K562 (cell line): ENCODE data around the gene G6PC3. TPM values are rescaled to one million over a fixed set of nuclear protein-coding genes. Genes with fewer than 3 reads are reported as not detected.

Experiments used
- ATAC-seq: fragments of 200-7000 bp; cut with Tn5 transposase; 3 replicates; pipeline ENCODE4 v1.9.1; 2020; ENCODE audit warnings: moderate library complexity
- BruUV-seq: library from RNA; stranded (reverse); fragments of 400-500 nt; replicated peaks from 2 replicates; lab custom pipeline; 2021; lab: Mats Ljungman, UMichigan
- CTCF ChIA-PET: fragments of 300-600 bp; formaldehyde crosslinking; extraction: SDS; loops from one replicate; lab custom pipeline; 2021; ENCODE audit warnings: low intra/inter-chr PET ratio; lab: Yijun Ruan, JAX
- POLR2A ChIA-PET: fragments of 300-600, 350-650 bp; sonication (Branson Sonifier 250); formaldehyde crosslinking; extraction: SDS; loops from one replicate; lab custom pipeline; 2021; ENCODE audit warnings: antibody characterized with exemption, inconsistent platforms; lab: Yijun Ruan, JAX
- DNase-seq, 4 experiments: peaks; one replicate each; pipeline versions ENCODE4 v3.0.0 to v3.0.0-alpha.2; 2011 to 2018; ENCODE audit warnings: low spot score in 3 of 4, mixed read lengths in 3 of 4; ENCODE audit errors: extremely low read depth in 1 of 4
- FAIRE-seq: peaks from 2 replicates; lab custom pipeline; 2011; peaks lifted over from hg19 to GRCh38; lab: Jason Lieb, UNC
- H2AFZ ChIP-seq: 2 replicates; pipeline ENCODE4 v1.6.0; 2011; ENCODE audit warnings: low read depth, low read length, control low read depth, inconsistent platforms
- H3K27ac ChIP-seq: fragments of 200-600 bp; 3 replicates; pipeline ENCODE4 v1.8.0; 2011; ENCODE audit warnings: low read depth, mild to moderate bottlenecking, control low read depth, inconsistent platforms, low read length, moderate library complexity, mixed read lengths; ENCODE audit errors: extremely low read depth
- H3K27me3 ChIP-seq, 2 experiments: fragments of 300-600 bp in 1 of 2; 2 replicates in 1 of 2; 3 replicates in 1 of 2; pipeline versions ENCODE4 v1.6.0 to v1.8.0; 2011; ENCODE audit warnings: inconsistent platforms in 2 of 2, low read length in 2 of 2, mild to moderate bottlenecking in 1 of 2, mixed read lengths in 1 of 2, moderate library complexity in 1 of 2; ENCODE audit not compliant: control insufficient read depth in 2 of 2, insufficient read depth in 2 of 2
- H3K36me3 ChIP-seq: fragments of 300-600 bp; 3 replicates; pipeline ENCODE4 v1.8.0; 2011; ENCODE audit warnings: mild to moderate bottlenecking, low read length, inconsistent platforms; ENCODE audit not compliant: control insufficient read depth, insufficient read depth
- H3K4me1 ChIP-seq, 2 experiments: fragments of 200-600 bp in 1 of 2; replicated peaks in 1 of 2; 2 replicates in 1 of 2; 3 replicates in 1 of 2; pipeline versions ENCODE4 v1.5.1 to v1.8.0; 2011; ENCODE audit warnings: inconsistent platforms in 2 of 2, low read length in 2 of 2, mild to moderate bottlenecking in 1 of 2, mixed read lengths in 1 of 2, moderate library complexity in 1 of 2; ENCODE audit not compliant: control insufficient read depth in 2 of 2, insufficient read depth in 2 of 2
- H3K4me2 ChIP-seq: 2 replicates; pipeline ENCODE4 v1.6.1; 2011; ENCODE audit warnings: low read length, control low read depth, inconsistent platforms, mixed read lengths; ENCODE audit not compliant: insufficient read depth
- H3K4me3 ChIP-seq: fragments of 200-600 bp; sonication (generic), shearing (Covaris generic); 2 replicates; pipeline ENCODE4 v1.5.1; 2016; ENCODE audit warnings: control low read depth, inconsistent platforms
- H3K79me2 ChIP-seq: fragments of 200-600 bp; 3 replicates; pipeline ENCODE4 v1.8.0; 2011; ENCODE audit warnings: low read length, inconsistent platforms; ENCODE audit not compliant: control insufficient read depth, insufficient read depth
- H3K9ac ChIP-seq, 2 experiments: 2 replicates each; pipeline versions ENCODE4 v1.6.0 to v1.6.1; 2011; ENCODE audit warnings: low read depth in 2 of 2, low read length in 2 of 2, control low read depth in 1 of 2, inconsistent platforms in 1 of 2, mild to moderate bottlenecking in 1 of 2, mixed read lengths in 1 of 2; ENCODE audit not compliant: insufficient read depth in 1 of 2
- H3K9me1 ChIP-seq: one replicate; pipeline ENCODE4 v1.6.0; 2011; ENCODE audit warnings: inconsistent platforms, mild to moderate bottlenecking, low read length, moderate library complexity; ENCODE audit not compliant: control insufficient read depth, insufficient read depth
- H3K9me3 ChIP-seq: replicated peaks from 2 replicates; pipeline ENCODE4 v1.5.1; 2011; ENCODE audit warnings: low read depth, low read length, inconsistent platforms; ENCODE audit not compliant: control insufficient read depth, insufficient read depth
- H4K20me1 ChIP-seq: replicated peaks from 2 replicates; pipeline ENCODE4 v1.6.1; 2011; ENCODE audit warnings: low read length, inconsistent platforms, mixed read lengths; ENCODE audit not compliant: control insufficient read depth, insufficient read depth
- BRCA1 ChIP-seq, 2 experiments: fragments of 450-650 bp in 1 of 2; sonication (generic) in 1 of 2; formaldehyde crosslinking in 1 of 2; IDR thresholded peaks; 2 replicates each; pipeline versions ENCODE4 v1.5.0 to v1.6.1; 2017 to 2020; ENCODE audit warnings: mild to moderate bottlenecking in 1 of 2, missing genetic modification reagents in 1 of 2
- HNRNPUL1 ChIP-seq: fragments of 200-400 bp; formaldehyde crosslinking; IDR thresholded peaks from 2 replicates; pipeline ENCODE4 v1.6.1; 2017; ENCODE audit warnings: low read length
- KLF16 ChIP-seq: IDR thresholded peaks from 2 replicates; pipeline ENCODE4 v1.6.1; 2016; ENCODE audit warnings: antibody characterized with exemption
- NR3C1 ChIP-seq: sonication (generic); formaldehyde crosslinking; IDR thresholded peaks from 2 replicates; pipeline ENCODE4 v1.8.1; 2022; ENCODE audit warnings: missing genetic modification reagents
- RAD21 ChIP-seq, 2 experiments: fragments of 250-450 bp in 1 of 2; fragments of 450-650 bp in 1 of 2; sonication (Bioruptor Pico) in 1 of 2; formaldehyde crosslinking in 1 of 2; IDR thresholded peaks in 1 of 2; conservative IDR thresholded peaks in 1 of 2; 2 replicates each; pipeline versions ENCODE4 v1.4.0 to v1.8.0; 2020 to 2022; ENCODE audit warnings: mild to moderate bottlenecking in 2 of 2, moderate library complexity in 1 of 2
- SP2 ChIP-seq: IDR thresholded peaks from 2 replicates; pipeline ENCODE4 v1.6.1; 2011; ENCODE audit warnings: mild to moderate bottlenecking, low read depth, low read length, moderate library complexity; ENCODE audit not compliant: poor library complexity, severe bottlenecking; ENCODE audit errors: extremely low read depth
- XRCC5 ChIP-seq: fragments of 200-400 bp; formaldehyde crosslinking; IDR thresholded peaks from 2 replicates; pipeline ENCODE4 v1.6.1; 2017; ENCODE audit warnings: low read depth, mild to moderate bottlenecking, low read length
- ZBTB33 ChIP-seq: sonication (generic); formaldehyde crosslinking; IDR thresholded peaks from 2 replicates; pipeline ENCODE4 v1.8.1; 2023; ENCODE audit warnings: mild to moderate bottlenecking, missing genetic modification reagents
- ZBTB8A ChIP-seq: fragments of 450-650 bp; IDR thresholded peaks from 2 replicates; pipeline ENCODE4 v1.6.1; 2018; ENCODE audit warnings: mild to moderate bottlenecking, moderate library complexity; ENCODE audit not compliant: partially characterized antibody
- ZC3H4 ChIP-seq: sonication (generic); formaldehyde crosslinking; IDR thresholded peaks from 2 replicates; pipeline ENCODE4 v1.9.0; 2021; ENCODE audit warnings: missing genetic modification reagents, borderline replicate concordance
- ZC3H8 ChIP-seq: fragments of 450-650 bp; IDR thresholded peaks from 2 replicates; pipeline ENCODE4 v1.6.1; 2017
- ZNF133 ChIP-seq: fragments of 250-450 bp; sonication (Bioruptor Pico); IDR thresholded peaks from 2 replicates; pipeline ENCODE4 v1.4.0; 2020; ENCODE audit warnings: mild to moderate bottlenecking
- WGBS: fragments of 100-300 bp; shearing (Covaris generic); methylation state at CpG from one replicate; pipeline ENCODE4 v1.1.6; 2016; ENCODE audit warnings: low coverage, mixed read lengths; ENCODE audit not compliant: insufficient coverage; ENCODE audit errors: missing lambda C conversion rate; 5-methylcytosine and 5-hydroxymethylcytosine counted together
- in situ Hi-C: fragments of 300-500 bp; cut with MboI; formaldehyde crosslinking; loops from 4 replicates; pipeline ENCODE4 v1.15.0; 2018; ENCODE audit warnings: inconsistent platforms, mixed read lengths
- intact Hi-C: fragments of 100-400 bp; cut with micrococcal nuclease; formaldehyde crosslinking; loops from 2 replicates; pipeline ENCODE4 v1.14.2; 2022
- polyA plus RNA-seq, 8 experiments: library from polyadenylated mRNA; depleted of rRNA in 4 of 8; stranded (reverse) in 5 of 8; unstranded in 3 of 8; fragments of >200 nt; fragmentation: Nextera tagmentation in 2 of 8; fragmentation: Illumina TruSeq in 1 of 8; extraction: Ambion mirVana in 2 of 8; extraction: Trizol in 1 of 8; gene quantifications; 2 replicates each; pipeline versions ENCODE4 v1.2.1 to v1.2.3, GENCODE V29; 2011 to 2014; ENCODE audit warnings: inconsistent platforms in 1 of 8, missing spikeins in 1 of 8
- total RNA-seq, 7 experiments: library from RNA; depleted of rRNA in 6 of 7; stranded (reverse); fragments of >200 nt in 6 of 7; fragmentation: Illumina TruSeq in 2 of 7; extraction: Trizol in 2 of 7; gene quantifications; 2 replicates each; pipeline versions ENCODE4 v1.2.1 to v1.2.3, GENCODE V29; 2011 to 2021; ENCODE audit warnings: low replicate concordance in 1 of 7
- TF ChIP-seq, protein P1 (sequence below): fragments of 450-650 bp; IDR thresholded peaks from 2 replicates; pipeline ENCODE4 v1.6.1; 2016; ENCODE audit warnings: antibody characterized with exemption
- TF ChIP-seq, protein P2 (sequence below): fragments of 450-650 bp; formaldehyde crosslinking; IDR thresholded peaks from 2 replicates; pipeline ENCODE4 v1.4.0; 2020; ENCODE audit warnings: mild to moderate bottlenecking, moderate library complexity

Gene G6PC3
- total and polyA plus RNA-seq, 9 of the 15 experiments (the other 6 are each of a cell fraction or from before 2014, with no cell fraction given), result 10.4 to 57.8 (median 31.1) TPM

GRCh38 chr17:44115585-44116415, 45.3 kb downstream of the G6PC3 start:
- Histone ChIP-seq H3K36me3 (no peaks in the 10 kb centered on the region; the same call in 2 of the 3 replicates), H3K79me2 (peaks cover 5% of the 10 kb centered on the region; the same call in 1 of the 3 replicates), H3K27me3 (no peaks in the 10 kb centered on the region), H3K9me1 (peaks cover 6% of the 10 kb centered on the region), H4K20me1 (peaks cover 23% of the 10 kb centered on the region; the same call in 1 of the 2 replicates), H3K27ac (no peak overlapping the region), H3K4me3 (no peak overlapping the region), H3K4me1 (peaks cover 21 to 52% of the 10 kb centered on the region in 2 experiments), H3K9me3 (no peaks in the 10 kb centered on the region), H2AFZ (no peak overlapping the region), H3K9ac (peak overlapping the region in 1 of 2 experiments; percentile 54; a peak in 1 of 4 replicates), H3K4me2 (no peak overlapping the region)
- BruUV-seq, result no TSS peak
- DNase-seq, result peak; percentile 71 to 75 (median 72)
- POLR2A ChIA-PET, result interaction anchor here (0.5 to 5.8 kb wide), 12 partner anchors 6 to 200 kb away, joined by 3 to 49 read pairs (median 3); partner anchors contain the start of gene HDAC5
- intact Hi-C loops (no loop called here), in situ Hi-C loops (no loop called here)
- ATAC-seq, result peak; percentile 66
- WGBS, result 29% methylated on average over 11 of the region's 11 CpGs
- FAIRE-seq, result no peak
- CTCF ChIA-PET, result interaction anchor here (0.7 to 0.9 kb wide), 2 partner anchors 172 to 241 kb away, joined by 3 to 4 read pairs; no protein-coding TSS in a partner anchor
- peak; percentile 45 to 78 for TF ChIP-seq RAD21 (CRISPR knock-in tag; conservative IDR thresholded peaks at IDR 0.05 in 1 of 2, IDR thresholded peaks at IDR 0.05 in 1 of 2)
- TF ChIP-seq ZC3H8, result no peak
- TF ChIP-seq ZNF133 (CRISPR knock-in tag), result no peak
- TF ChIP-seq ZC3H4 (CRISPR knock-in tag), result no peak
- peak; percentile 34; the same call in 1 of the 2 replicates for TF ChIP-seq ZBTB33 (CRISPR knock-in tag)
- TF ChIP-seq BRCA1 (IDR thresholded peaks at IDR 0.05), result no peak
- TF ChIP-seq BRCA1 (CRISPR knock-in tag; IDR thresholded peaks at IDR 0.05), result no peak
- TF ChIP-seq KLF16, result 0 out of 2 replicates have a peak, but pooled peaks have one; percentile 39
- no peak for TF ChIP-seq SP2
- TF ChIP-seq, protein P1, sequence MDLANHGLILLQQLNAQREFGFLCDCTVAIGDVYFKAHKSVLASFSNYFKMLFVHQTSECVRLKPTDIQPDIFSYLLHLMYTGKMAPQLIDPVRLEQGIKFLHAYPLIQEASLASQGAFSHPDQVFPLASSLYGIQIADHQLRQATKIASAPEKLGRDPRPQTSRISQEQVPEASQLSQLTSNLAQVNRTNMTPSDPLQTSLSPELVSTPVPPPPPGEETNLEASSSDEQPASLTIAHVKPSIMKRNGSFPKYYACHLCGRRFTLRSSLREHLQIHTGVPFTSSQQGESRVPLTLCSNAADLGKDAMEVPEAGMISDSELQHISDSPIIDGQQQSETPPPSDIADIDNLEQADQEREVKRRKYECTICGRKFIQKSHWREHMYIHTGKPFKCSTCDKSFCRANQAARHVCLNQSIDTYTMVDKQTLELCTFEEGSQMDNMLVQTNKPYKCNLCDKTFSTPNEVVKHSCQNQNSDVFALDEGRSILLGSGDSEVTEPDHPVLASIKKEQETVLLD, result peak; percentile 70; the same call in 1 of the 2 replicates
- no peak for TF ChIP-seq NR3C1 (CRISPR knock-in tag)
- TF ChIP-seq XRCC5, result peak; percentile 25; the same call in 1 of the 2 replicates
- TF ChIP-seq, protein P2, sequence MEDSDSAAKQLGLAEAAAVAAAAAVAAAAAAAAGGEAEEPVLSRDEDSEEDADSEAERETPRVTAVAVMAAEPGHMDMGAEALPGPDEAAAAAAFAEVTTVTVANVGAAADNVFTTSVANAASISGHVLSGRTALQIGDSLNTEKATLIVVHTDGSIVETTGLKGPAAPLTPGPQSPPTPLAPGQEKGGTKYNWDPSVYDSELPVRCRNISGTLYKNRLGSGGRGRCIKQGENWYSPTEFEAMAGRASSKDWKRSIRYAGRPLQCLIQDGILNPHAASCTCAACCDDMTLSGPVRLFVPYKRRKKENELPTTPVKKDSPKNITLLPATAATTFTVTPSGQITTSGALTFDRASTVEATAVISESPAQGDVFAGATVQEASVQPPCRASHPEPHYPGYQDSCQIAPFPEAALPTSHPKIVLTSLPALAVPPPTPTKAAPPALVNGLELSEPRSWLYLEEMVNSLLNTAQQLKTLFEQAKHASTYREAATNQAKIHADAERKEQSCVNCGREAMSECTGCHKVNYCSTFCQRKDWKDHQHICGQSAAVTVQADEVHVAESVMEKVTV (CRISPR knock-in tag), result 0 out of 2 replicates have a peak, but pooled peaks have one; percentile 10
- TF ChIP-seq ZBTB8A, result no peak
- no peak for TF ChIP-seq HNRNPUL1
